ENCODE measurements around the gene SLIT1.
A peak's percentile ranks its signal among the peaks of the same experiment; 100 is the strongest.

SLIT1 gene

GRCh38 chr10:97203220-97203619, 17.5 kb upstream of the SLIT1 start:
- no peak overlapping the region for H3K4me3 ChIP-seq (ENCODE audit: low read depth, low read length)

GRCh38 chr10:97200616-97201015, 14.9 kb upstream of the SLIT1 start:
- H3K4me3 ChIP-seq (ENCODE audit: low read depth, low read length), result no peak overlapping the region

- no peak overlapping the region for H3K4me3 ChIP-seq (ENCODE audit: low read depth, low read length)
These were observed 13.4 kb upstream of the SLIT1 start for GRCh38 chr10:97199152-97199551.

- H3K4me3 ChIP-seq (ENCODE audit: low read depth, low read length), result no peak overlapping the region
These were observed 11.3 kb upstream of the SLIT1 start for GRCh38 chr10:97197030-97197500.

GRCh38 chr10:97196223-97197029, 10.7 kb upstream of the SLIT1 start:
- H3K4me3 ChIP-seq (ENCODE audit: low read depth, low read length), result peak overlapping the region; percentile 67

GRCh38 chr10:97195706-97196222, 10.0 kb upstream of the SLIT1 start:
- H3K4me3 ChIP-seq (ENCODE audit: low read depth, low read length), result peak overlapping the region; percentile 67

GRCh38 chr10:97192952-97193435, 7.2 kb upstream of the SLIT1 start:
- H3K4me3 ChIP-seq (ENCODE audit: low read depth, low read length), result no peak overlapping the region

- no peak overlapping the region for H3K4me3 ChIP-seq (ENCODE audit: low read depth, low read length)
These were observed 4.7 kb upstream of the SLIT1 start for GRCh38 chr10:97190450-97190849.

GRCh38 chr10:97188261-97188711, 2.5 kb upstream of the SLIT1 start:
- H3K4me3 ChIP-seq (ENCODE audit: low read depth, low read length), result no peak overlapping the region

- no peak overlapping the region for H3K4me3 ChIP-seq (ENCODE audit: low read depth, low read length)
These were observed 1.2 kb upstream of the SLIT1 start for GRCh38 chr10:97186911-97187310.

GRCh38 chr10:97184971-97185325, 811 bp downstream of the SLIT1 start:
- H3K4me3 ChIP-seq (ENCODE audit: low read depth, low read length), result peak overlapping the region; percentile 56

- no peak overlapping the region for H3K4me3 ChIP-seq (ENCODE audit: low read depth, low read length)
These were observed 2.4 kb downstream of the SLIT1 start for GRCh38 chr10:97183314-97183713.

- no peak overlapping the region for H3K4me3 ChIP-seq (ENCODE audit: low read depth, low read length)
These were observed 3.3 kb downstream of the SLIT1 start for GRCh38 chr10:97182288-97182990.

- H3K4me3 ChIP-seq (ENCODE audit: low read depth, low read length), result no peak overlapping the region
These were observed 4.8 kb downstream of the SLIT1 start for GRCh38 chr10:97180986-97181385.

- no peak overlapping the region for H3K4me3 ChIP-seq (ENCODE audit: low read depth, low read length)
These were observed 5.4 kb downstream of the SLIT1 start for GRCh38 chr10:97180363-97180755.

GRCh38 chr10:97179731-97180362, 5.9 kb downstream of the SLIT1 start:
- H3K4me3 ChIP-seq (ENCODE audit: low read depth, low read length), result no peak overlapping the region

- H3K4me3 ChIP-seq (ENCODE audit: low read depth, low read length), result no peak overlapping the region
These were observed 6.4 kb downstream of the SLIT1 start for GRCh38 chr10:97179311-97179710.

GRCh38 chr10:97178074-97178473, 7.7 kb downstream of the SLIT1 start:
- H3K4me3 ChIP-seq (ENCODE audit: low read depth, low read length), result no peak overlapping the region

GRCh38 chr10:97176226-97176625, 9.5 kb downstream of the SLIT1 start:
- H3K4me3 ChIP-seq (ENCODE audit: low read depth, low read length), result no peak overlapping the region

GRCh38 chr10:97175586-97175985, 10.2 kb downstream of the SLIT1 start:
- no peak overlapping the region for H3K4me3 ChIP-seq (ENCODE audit: low read depth, low read length)

GRCh38 chr10:97174941-97175340, 10.8 kb downstream of the SLIT1 start:
- H3K4me3 ChIP-seq (ENCODE audit: low read depth, low read length), result no peak overlapping the region
